GM21526 (cell line): Measurements from ENCODE around the gene RAB43.
A peak's percentile ranks its signal among the peaks of the same experiment; 100 is the strongest.
"Not testable (repeated sequence)": the region's sequence is repeated elsewhere in the genome, so short reads cannot be mapped to it uniquely, and the experiment has no call there.

Source experiments
- ATAC-seq: cut with Tn5 transposase; IDR thresholded peaks from one replicate; pipeline ENCODE4 v1.9.1; 2021; ENCODE audit warnings: moderate library complexity; ENCODE audit not compliant: unreplicated experiment, low FRiP score

The RAB43 gene

DNA sequence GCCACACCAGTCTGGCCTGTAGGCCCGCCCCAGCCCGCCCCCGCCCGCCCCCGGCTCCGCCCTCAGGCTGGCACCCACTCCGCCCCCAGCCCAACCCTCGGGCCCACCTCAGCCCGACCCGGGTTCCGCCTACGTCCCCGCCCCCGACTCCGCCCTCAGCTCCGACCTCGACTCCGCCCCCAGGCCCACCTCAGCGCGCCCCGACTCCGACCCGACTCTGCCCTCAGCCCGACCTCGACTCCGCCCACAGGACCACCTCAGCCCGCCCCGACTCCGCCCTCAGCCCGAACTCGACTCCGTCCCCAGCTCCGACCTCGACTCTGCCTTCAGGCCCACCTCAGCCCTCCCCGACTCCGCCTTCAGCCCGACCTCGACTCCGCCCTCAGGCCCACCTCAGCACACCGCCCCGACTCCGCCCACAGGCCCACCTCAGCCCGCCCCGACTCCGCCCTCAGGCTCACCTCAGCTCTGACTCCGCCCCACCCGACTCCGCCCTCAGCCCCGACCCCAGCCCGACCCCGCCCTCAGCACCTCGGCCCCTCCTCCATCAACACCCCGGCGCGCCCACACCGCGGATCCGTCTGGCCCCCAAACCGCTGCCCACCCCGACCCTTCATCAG lies at the start of gene RAB43:
Gene RAB43 (minus strand): TSS at position 13 of the 620 bp plus-strand sequence. CDS start 315 bp downstream, outside the sequence.
- peak; percentile 48 for ATAC-seq

DNA sequence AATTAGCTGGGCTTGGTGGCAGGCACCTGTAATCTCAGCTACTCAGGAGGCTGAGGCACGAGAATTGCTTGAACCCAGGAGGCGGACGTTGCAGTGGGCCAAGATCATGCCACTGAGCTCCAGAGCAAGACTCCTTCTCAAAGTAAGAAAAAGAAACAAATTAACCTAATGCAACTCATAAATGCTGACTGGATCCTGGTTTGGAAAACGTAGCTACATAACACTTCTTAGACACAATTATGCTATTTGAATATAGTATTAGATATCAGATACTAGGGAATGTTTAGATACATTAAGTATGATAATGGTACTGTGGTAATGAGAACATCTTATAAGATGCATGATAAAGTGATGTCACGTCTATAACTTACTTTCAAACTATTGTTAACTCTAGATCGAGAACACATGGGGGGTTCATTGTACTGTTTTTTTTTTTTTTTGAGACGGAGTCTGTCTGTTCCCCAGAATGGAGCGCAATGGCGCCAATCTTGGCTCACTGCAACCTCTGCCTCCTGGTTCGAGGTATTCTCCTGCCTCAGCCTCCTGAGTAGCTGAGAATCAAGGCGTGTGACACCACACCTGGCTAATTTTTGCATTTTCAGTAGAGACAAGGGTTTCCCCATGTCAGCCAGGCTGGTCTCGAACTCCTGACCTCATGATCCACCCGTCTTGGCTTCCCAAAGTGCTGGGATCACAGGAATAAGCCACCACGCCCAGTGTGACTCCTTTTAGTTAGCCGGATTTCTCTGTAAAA lies 45.2 kb upstream of the RAB43 start:
- no peak for ATAC-seq

DNA sequence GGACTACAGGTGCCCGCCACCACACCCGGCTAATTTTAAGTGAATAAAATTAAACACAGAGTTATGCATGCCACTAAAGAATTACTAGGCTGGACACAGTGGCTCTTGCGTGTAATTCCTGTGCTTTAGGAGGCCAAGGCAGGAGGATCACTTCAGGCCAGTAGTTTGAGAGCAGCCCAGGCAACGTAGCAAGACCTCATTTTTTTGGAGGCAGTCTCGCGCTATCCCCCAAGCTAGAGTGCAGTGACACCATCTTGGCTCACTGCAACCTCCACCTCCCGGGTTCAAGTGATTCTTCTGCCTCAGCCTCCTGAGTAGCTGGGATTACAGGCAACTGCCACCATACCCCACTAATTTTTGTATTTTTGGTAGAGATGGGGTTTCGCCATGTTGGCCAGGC lies 44.0 kb upstream of the RAB43 start:
- not testable (repeated sequence) for ATAC-seq

DNA sequence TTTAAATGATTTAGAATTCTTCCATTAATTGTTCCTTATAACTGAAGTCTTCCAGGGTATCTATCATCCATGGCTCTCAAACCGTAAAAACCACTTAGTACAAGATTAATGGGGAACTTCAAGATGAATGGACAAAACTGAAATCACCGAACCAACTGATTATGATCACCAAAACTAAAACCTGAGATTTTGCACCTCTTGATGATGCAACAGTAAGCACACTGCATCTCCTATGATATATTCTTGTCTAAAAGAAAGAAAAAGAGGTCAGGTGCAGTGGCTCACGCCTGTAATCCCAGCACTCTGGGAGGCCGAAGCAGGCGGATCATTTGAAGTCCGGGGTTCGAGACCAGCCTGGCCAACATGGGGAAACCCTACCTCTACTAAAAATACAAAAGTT lies 42.9 kb upstream of the RAB43 start:
- no peak for ATAC-seq

DNA sequence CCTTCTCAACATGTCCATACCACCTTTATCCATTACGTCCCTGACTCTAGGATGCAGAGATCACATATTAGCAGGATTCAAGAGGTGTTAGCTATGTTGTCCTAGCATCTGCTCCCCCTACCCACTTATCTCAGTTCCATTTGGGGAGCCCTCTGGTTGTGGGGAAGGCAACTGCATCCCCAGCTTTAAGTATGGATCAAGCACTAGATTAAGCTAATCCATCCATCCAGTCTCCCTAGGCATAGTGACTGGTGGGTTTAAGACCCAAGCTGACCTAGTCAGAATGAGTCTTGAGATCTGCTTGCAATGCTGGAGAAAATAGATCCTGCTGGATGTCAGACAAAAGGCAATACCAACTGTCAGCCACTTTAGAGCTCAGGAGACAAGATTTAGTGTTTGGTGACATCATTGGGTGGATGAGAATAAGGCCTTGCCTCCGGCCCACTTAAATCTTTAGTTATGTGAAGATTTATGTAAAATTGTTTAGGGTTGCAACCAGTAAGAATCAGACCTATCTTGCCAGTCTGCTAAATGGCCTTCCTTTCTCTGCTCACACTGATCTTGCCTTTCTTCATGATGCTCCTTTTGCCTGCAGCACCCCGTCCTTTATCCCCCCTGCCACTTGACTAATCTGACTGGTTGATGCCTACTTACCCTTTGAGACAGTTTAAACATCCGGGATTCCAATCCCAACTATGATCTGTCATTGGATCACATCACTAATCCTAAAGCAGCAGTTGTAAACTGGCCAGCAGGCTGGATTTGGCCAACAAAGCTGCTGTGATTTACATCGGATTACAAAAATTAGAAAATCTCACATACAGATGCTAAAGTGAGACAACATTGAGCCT lies 41.4 kb upstream of the RAB43 start:
- no peak for ATAC-seq

- peak; percentile 8 for ATAC-seq
Observed at GRCh38 chr3:129161860-129162271, 40.3 kb upstream of the RAB43 start.

DNA sequence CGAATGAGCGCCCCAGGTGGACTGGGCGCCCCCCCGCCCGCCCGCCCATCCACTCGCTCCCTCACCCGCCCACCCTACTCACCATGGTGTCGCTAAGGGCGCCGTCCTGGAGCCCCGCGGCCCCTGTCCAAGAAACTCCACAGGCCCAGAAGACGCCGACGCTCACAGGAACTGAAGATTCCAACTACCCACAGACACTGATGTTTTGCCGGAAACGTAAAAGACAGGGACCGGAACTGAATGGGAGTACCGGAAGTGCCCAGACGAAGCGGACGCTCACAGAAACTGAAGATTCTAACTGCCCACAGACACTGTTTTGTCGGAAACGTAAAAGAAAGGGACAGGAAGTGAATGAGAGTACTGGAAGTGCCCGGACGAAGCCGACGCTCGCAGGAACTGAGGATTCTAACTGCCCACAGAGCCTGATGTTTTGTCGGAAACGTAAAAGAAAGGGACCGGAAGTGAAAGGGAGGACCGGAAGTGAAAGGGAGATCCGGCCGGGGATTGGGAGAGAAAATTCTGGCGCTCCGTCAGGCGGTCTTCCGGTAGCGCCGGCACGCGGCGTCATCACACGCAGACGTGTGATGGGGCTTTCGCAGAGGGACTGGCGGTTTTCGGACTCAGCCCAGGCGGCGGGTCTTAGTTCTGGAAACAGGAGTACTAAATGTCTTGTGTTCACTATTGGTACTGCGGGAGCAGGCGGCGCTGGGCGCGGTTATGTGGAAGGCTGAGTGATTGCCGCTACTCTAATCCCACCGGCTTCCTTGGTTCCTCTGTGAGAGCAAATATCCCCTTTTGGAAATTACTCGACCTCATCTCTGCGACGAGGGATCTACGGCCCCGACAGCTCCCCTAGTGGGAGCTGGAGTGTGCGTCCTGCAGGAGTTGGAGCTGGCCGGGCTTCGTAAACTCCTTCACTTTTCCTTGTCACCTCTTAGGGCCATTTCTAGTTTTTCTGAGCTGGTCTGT lies 39.6 kb upstream of the RAB43 start, which contains the start of gene ISY1:
Gene ISY1 (minus strand): TSS at position 173 of the 969 bp plus-strand sequence. CDS start 88 bp downstream, at position 85.
- ATAC-seq, result peak; percentile 69

DNA sequence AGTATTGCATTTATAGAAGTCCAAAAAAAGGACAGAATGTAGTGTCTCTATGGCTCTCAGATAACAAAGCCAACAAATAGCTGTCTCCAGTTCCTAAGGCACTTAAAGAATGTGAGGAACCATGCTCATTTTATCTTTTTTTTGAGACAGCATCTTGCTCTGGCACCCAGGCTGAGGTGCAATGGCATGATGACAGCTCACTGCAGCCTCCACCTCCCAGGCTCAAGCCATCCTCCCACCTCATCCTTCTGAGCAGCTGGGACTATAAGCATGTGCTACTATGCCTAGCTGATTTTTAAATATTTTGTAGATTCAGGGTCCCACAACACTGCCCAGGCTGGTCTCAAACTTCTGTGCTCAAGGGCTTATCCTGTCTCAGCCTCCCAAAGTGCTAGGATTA lies 23.2 kb upstream of the RAB43 start:
- no peak for ATAC-seq

DNA sequence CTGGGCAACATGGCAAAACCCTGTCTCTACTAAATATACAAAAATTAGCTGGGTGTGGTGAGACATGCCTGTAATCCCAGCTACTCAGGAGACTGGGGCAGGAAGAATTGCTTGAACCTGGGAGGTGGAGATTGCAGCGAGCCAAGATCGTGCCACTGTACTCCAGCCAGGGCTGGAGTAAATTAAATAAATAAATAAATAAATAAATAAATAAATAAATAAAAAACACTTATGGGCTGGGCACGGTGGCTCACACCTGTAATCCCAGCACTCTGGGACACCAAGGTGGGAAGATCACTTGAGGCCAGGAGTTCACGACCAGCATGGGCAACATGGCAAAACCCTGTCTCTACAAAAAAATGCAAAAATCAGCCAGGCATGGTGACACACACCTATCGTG lies 19.4 kb upstream of the RAB43 start:
- ATAC-seq, result not testable (repeated sequence)

DNA sequence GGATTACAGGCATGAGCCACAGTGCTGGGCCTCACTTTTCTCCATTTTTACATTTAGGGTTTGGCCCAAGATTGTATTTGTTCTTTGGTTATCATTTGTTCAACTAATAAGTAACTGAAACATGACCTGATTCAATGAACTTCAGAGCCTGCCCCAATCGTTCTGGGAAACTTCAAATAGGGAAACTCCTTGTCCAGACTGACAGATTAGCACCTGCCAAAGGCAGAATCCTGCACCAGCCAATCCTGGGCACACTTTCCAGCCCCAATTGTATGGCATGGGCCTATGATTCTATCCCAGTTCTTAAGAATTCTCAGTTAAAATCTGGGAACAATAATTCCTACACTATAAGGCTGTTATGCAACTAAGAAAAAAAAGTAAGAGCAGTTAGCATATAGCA lies 18.3 kb upstream of the RAB43 start:
- no peak for ATAC-seq

DNA sequence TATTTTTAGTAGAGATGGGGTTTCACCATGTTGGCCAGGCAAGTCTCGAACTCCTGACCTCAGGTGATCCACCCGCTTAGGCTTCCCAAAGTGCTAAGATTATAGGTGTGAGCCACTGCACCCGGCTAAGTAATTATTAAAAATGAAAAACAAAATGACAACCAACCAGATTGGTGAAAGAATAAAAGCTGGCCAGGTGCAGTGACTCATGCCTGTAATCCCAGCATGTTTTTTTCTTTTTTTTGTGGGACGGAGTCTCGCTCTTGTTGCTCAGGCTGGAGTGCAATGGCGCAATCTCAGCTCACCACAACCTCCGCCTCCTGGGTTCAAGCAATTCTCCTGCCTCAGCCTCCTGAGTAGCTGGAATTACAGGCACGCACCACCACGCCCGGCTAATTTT lies 14.7 kb upstream of the RAB43 start:
- not testable (repeated sequence) for ATAC-seq

DNA sequence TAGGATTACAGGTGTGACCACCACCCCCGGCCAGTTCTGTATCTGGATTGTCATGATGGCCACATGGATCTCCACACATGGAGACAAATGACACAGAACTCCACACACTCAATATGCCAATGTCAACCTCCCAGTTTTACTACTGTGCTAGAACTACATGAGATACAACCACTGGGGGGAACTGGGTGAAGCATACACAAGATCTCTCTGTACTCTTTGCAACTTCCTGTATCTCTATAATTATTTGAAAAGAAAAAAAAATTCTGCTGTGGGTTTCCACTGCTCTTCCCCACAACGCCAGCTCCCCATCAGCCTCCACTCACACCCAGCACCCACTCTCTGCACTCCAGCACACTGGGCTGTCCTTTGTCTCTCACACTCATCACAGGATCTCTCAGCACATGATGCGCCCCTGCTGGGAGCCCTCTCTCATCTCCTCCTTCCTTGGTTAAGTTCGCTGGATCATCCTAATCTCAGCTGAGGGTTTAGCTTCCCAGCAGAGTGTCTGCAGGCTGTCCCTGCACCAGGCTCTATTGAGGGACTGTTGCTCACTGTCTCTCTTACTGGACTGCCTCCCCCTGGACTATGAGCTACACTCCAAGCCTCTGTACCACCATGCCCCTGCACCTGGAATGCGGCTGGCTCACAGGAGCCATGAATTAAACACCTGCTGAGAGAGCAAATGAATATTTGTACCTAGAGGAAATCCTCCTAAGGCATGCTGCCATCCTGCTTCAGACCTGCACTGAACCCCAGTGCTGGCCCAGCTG lies 10.7 kb upstream of the RAB43 start:
- no peak for ATAC-seq

DNA sequence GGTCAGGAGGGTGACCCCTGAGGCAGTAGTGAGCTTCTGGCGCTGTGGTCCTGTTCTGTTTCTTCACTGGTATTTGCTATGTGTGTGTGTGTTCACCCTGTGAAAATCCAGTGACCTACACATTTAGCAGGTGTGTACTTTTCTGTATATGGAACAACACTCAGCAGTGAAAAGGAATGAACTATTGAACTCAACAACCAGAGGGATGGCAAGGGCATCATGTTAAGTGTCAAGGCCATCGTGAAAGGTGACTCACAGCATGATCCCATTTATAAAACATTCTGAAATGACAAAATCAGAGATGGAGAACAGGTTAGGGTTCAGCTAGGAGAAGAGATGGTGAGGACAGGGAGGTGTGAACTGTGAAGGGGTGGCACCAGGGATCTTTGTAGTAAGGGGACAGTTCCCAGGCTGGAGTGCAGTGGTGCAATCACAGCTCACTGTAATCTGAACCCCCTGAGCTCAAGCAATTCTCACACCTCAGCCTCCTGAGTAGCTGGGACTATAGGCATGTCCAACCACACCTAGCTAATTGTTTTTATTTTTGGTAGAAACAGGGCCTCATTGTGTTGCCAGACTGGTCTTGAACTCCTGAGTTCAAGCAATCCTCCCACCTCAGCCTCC lies 10.0 kb upstream of the RAB43 start:
- no peak for ATAC-seq

DNA sequence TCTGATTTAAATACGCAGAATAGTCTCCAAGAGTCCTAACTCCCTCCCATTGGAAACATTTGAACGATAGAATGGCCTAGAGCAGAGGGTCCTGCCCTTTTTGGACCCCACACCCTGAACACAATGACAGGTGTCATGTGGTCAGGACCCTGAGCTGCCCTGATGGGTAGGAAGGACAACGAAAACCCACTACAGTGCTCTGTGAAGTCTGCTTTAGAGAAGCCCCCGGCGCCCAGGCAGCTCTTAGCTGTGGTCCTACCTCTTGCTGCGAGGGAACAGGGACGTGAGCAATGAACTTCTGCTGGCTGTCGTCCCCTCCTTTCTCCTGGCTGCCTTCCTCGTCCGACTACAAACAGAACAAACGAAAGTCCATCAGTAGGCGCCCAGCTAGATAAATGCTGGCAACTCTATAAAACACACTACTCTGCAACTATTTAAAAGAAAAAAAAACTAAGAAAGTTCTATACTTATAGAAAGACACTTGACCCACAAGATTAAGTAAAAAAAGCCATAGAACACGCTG lies 8.7 kb upstream of the RAB43 start:
- no peak for ATAC-seq

DNA sequence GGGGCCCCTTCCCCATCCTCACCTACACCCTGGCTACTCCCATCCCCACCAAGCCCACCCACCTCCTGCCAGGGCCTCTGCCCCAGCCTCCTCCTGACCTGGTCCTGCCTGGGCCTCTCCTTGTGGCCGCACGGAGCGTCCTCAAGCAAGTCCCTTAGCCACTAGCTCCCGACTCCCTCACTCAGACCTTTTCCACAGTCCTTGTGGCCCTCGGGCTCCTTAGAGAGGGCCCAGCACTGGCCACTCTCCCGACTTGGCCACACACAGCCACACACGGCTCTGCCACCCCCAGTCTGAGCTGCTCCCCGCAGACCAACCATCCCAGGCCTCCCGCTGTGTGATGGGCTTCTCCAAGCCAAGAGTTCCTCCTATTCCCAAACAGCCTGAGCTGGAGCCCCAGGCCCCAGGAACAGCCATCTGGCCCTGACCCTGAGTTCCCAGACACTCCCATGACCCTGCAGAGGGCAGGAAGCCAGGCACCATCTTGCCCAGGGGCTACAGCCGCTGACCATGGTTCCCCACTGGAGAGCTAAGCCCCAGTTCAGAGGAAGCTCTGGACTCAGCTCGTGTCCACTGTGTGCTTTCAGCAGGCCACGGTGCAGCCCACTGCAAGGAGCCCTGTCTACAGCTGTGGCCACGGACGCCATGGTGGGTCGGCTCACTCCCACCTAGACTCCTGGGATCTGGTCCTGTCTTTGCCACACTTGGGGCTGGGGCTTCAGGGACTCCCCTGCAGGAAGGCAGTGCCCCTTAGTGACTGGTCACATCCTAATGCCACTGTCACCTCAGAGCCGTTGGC lies 7.0 kb upstream of the RAB43 start:
- ATAC-seq, result no peak

- ATAC-seq, result no peak
Observed at GRCh38 chr3:129126726-129127280, 5.2 kb upstream of the RAB43 start.

DNA sequence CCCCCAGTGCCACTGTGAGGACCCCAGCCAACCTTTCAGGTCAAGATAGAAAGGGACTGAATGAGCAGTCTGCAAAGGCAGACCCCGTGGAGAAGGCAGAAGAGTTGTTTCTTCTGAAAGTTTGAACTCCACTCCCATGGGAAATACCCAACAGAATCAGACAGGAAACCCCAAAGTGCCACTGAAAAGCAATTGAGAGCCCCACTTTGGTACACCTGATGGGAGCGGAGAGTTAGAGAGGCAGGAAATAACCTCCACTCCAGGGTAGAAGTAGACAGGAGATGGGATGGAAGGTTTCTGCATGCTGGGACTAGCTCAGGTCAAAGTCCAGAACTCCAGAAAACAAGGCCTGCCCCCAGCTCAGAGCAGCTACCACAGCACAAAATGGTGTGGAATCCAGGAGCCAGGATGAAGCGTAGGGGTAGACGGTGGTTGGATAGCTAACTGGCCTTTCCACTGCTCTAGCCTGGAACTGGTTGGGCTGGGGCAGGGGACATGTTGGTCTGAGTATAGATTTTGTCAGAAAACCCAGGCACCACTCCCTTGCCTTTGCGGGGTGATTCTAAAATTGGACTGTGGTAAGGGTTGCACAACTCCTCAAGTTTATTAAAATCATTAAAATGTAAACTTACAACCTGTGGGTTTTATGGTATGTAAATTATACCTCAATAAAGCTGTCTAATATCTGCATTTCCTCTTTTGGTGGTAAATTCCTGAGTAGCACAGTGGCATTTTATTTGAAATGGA lies 1.9 kb upstream of the RAB43 start:
- ATAC-seq, result no peak
